Adipocyte (in vitro differentiated cells): ENCODE results near the gene CUL2.
"Not testable (repeated sequence)": the region's sequence is repeated elsewhere in the genome, so short reads cannot be mapped to it uniquely, and the experiment has no call there.

Source experiments
- DNase-seq: peaks from one replicate; pipeline ENCODE4 v3.0.0-alpha.2; 2015; ENCODE audit warnings: low read depth
- H3K27me3 ChIP-seq: replicated peaks from 2 replicates; pipeline ENCODE4 v1.7.0; 2013; ENCODE audit warnings: mild to moderate bottlenecking, low read length, moderate library complexity; ENCODE audit not compliant: control insufficient read depth, insufficient read depth
- H3K36me3 ChIP-seq: 2 replicates; pipeline ENCODE4 v1.7.0; 2013; ENCODE audit warnings: low read length, mild to moderate bottlenecking, moderate library complexity; ENCODE audit not compliant: control insufficient read depth, insufficient read depth, severe bottlenecking
- H3K4me1 ChIP-seq: 2 replicates; pipeline ENCODE4 v1.7.0; 2013; ENCODE audit warnings: mild to moderate bottlenecking, low read length, moderate library complexity; ENCODE audit not compliant: control insufficient read depth, insufficient read depth
- H3K4me3 ChIP-seq: 2 replicates; pipeline ENCODE4 v1.7.0; 2013; ENCODE audit warnings: mild to moderate bottlenecking, low read length, moderate library complexity
- H3K9ac ChIP-seq: 2 replicates; pipeline ENCODE4 v1.7.0; 2013; ENCODE audit warnings: mild to moderate bottlenecking, low read length, moderate library complexity
- H3K9me3 ChIP-seq: 2 replicates; pipeline ENCODE4 v1.7.0; 2013; ENCODE audit warnings: mild to moderate bottlenecking, low read length, moderate library complexity; ENCODE audit not compliant: control insufficient read depth

CUL2 gene

DNA sequence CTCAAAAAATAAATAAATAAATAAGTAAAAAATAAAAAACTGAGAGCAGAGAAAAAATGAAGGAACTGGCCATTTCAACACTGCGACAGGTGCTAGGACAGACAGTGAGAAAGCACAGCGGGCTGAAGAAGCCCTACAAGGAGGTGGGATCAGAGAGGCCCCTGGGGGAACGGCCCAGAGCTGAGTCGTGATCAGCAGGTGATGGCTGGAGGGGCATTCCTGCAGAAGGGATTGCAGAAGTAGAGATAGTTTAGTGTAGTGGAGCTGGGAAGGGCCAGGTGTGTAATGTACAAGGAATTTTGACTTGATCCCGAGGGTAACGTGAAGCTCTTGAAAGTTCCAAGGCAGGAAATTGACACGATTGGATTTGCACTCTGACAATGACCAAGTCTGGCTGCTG, 112.1 kb downstream of the CUL2 start:
- no peak overlapping the region for H3K4me3 ChIP-seq
- no peaks in the 10 kb centered on the region for H3K4me1 ChIP-seq
- no peaks in the 10 kb centered on the region for H3K36me3 ChIP-seq
- H3K9ac ChIP-seq = no peak overlapping the region
- no peak for DNase-seq
- peaks cover 5% of the 10 kb centered on the region for H3K9me3 ChIP-seq
- H3K27me3 ChIP-seq = peaks cover 20% of the 10 kb centered on the region

DNA sequence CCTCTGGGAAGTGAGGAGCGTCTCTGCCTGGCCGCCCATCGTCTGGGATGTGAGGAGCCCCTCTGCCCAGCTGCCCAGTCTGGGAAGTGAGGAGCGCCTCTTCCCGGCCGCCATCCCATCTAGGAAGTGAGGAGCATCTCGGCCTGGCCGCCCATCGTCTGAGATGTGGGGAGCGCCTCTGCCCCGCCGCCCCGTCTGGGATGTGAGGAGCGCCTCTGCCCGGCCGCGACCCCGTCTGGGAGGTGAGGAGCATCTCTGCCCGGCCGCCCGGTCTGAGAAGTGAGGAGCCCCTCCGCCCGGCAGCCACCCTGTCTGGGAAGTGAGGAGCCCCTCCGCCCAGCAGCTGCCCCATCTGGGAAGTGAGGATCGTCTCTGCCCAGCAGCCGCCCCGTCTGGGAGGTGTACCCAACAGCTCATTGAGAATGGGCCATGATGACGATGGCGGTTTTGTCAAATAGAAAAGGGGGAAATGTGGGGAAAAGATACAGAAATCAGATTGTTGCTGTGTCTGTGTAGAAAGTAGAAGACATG, 113.7 kb downstream of the CUL2 start:
- not testable (repeated sequence) for H3K4me1 ChIP-seq, H3K4me3 ChIP-seq, H3K36me3 ChIP-seq, H3K9me3 ChIP-seq, H3K9ac ChIP-seq, DNase-seq
- peaks cover 31% of the 10 kb centered on the region for H3K27me3 ChIP-seq

DNA sequence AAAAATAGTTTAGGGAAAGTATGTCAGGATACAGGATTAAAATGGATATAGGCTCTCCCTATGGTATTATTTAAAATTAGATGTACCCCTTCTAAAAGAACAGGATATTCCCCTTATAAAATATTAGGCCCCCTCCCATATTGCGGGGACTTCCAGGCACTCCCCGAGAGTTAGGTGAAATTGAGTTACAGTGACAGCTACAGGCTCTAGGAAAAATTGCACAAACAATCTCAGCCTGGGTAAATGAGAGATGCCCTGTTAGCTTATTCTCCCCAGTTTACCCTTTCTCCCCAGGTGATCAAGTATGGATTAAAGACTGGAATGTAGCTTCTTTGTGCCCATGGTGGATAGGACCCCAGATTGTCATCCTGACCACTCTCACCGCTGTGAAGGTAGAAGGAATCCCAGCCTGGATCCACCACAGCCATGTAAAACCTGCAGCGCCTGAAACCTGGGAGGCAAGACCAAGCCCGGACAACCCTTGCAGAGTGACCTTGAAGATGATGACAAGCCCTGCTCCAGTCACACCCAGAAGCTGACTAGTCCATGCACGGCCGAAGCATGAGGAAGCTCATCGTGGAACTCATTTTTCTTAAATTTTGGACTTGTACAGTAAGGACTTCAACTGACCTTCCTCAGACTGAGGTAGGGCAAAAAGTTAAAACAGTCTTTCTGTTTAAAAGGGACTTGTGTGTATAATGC, 115.6 kb downstream of the CUL2 start:
- not testable (repeated sequence) for H3K9ac ChIP-seq, H3K4me1 ChIP-seq, DNase-seq, H3K9me3 ChIP-seq, H3K4me3 ChIP-seq, H3K36me3 ChIP-seq
- peaks cover 31% of the 10 kb centered on the region for H3K27me3 ChIP-seq

DNA sequence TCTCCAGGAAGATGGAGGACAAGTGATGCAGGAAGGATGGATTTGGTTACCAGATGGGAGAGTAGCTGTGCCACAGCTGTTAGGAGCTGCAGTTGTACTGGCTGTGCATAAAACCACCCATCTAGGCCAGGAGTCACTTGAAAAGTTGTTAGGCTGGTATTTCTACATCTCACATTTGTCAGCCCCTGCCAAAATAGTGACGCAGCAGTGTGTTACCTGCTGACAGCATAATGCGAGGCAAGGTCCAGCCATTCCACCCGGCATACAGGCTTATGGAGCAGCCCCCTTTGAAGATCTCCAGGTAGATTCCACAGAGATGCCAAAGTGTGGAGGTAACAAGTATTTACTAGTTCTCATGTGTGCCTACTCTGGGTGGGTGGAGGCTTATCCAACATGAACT, 116.4 kb downstream of the CUL2 start:
- not testable (repeated sequence) for H3K4me3 ChIP-seq, H3K4me1 ChIP-seq, H3K9ac ChIP-seq, H3K9me3 ChIP-seq, H3K36me3 ChIP-seq, DNase-seq
- H3K27me3 ChIP-seq = peaks cover 31% of the 10 kb centered on the region

DNA sequence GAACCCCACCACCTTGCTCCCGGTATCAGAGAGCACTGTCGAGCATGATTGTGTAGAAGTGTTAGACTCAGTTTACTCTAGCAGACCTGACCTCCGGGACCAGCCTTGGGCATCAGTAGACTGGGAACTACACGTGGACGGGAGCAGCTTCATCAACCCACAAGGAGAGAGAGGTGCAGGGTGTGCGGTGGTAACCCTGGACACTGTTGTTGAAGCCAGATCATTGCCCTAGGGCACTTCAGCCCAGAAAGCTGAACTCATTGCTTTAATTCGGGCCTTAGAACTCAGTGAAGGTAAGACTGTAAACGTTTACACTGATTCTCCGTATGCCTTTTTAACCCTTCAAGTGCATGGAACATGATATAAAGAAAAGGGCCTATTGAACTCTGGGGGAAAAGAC, 117.0 kb downstream of the CUL2 start:
- H3K9me3 ChIP-seq, H3K36me3 ChIP-seq, DNase-seq, H3K4me1 ChIP-seq, H3K4me3 ChIP-seq, H3K9ac ChIP-seq: not testable (repeated sequence)
- H3K27me3 ChIP-seq = peaks cover 25% of the 10 kb centered on the region

DNA sequence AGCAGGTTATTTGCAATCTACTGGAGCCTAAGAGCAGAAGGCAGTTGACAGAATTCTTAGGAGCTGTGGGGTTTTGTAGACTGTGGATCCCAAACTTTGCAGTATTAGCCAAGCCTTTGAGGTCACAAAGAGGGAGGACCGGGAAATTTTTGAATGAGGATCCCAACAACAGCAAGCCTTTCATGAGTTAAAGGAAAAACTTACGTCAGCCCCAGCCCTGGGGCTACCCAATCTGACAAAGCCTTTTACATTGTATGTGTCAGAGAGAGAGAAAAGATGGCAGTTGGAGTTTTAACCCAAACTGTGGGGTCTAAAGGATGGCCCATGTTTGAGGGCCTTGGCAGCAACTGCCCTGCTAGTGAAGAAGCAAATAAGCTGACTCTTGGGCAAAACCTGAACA, 117.5 kb downstream of the CUL2 start:
- H3K9ac ChIP-seq, DNase-seq, H3K36me3 ChIP-seq, H3K4me1 ChIP-seq, H3K9me3 ChIP-seq, H3K4me3 ChIP-seq: not testable (repeated sequence)
- peaks cover 24% of the 10 kb centered on the region for H3K27me3 ChIP-seq

DNA sequence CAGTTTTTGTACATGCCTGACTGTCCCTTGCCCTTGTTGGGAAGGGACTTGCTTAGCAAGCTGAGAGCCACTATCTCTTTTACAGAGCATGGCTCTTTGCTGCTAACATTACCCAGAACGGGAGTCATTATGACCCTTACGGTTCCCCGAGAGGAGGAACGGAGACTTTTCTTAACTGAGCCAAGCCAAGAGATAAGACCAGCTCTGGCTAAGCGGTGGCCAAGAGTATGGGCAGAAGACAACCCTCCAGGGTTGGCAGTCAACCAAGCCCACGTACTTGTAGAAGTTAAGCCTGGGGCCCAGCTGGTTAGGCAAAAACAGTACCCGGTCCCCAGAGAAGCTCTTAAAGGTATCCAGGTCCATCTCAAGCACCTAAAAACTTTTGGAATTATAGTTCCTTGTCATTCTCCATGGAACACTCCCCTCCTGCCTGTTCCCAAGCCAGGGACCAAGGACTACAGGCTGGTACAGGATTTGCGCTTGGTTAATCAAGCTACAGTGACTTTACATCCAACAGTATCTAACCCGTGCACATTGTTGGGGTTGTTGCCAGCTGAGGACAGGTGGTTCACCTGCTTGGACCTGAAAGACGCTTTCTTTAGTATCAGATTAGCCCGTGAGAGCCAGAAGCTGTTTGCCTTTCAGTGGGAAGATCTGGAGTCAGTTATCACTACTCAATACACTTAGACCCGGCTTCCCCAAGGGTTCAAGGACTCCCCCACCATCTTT, 118.4 kb downstream of the CUL2 start:
- H3K9me3 ChIP-seq, H3K4me3 ChIP-seq, DNase-seq, H3K9ac ChIP-seq, H3K36me3 ChIP-seq: not testable (repeated sequence)
- peaks cover 12% of the 10 kb centered on the region for H3K4me1 ChIP-seq
- H3K27me3 ChIP-seq = peaks cover 24% of the 10 kb centered on the region

DNA sequence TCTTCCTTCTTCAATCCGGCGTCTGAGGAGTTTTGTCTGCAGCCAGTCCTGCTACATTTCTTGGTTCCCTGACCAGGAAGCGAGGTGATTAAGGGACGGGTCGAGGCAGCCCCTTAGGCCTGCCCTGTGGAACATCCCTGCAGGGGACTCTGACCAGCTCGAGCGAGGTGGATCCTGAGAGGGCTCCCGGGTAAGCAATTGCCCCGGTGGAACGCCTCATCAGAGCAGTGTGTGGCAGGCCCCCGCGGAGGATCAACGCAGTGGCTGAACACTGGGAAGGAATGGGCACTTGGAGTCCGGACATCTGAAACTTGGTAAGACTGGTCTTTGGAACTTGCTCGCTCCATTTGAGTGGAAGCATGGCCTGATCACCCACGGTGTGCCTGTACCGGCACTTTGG, 121.0 kb downstream of the CUL2 start:
- no peak for DNase-seq

DNA sequence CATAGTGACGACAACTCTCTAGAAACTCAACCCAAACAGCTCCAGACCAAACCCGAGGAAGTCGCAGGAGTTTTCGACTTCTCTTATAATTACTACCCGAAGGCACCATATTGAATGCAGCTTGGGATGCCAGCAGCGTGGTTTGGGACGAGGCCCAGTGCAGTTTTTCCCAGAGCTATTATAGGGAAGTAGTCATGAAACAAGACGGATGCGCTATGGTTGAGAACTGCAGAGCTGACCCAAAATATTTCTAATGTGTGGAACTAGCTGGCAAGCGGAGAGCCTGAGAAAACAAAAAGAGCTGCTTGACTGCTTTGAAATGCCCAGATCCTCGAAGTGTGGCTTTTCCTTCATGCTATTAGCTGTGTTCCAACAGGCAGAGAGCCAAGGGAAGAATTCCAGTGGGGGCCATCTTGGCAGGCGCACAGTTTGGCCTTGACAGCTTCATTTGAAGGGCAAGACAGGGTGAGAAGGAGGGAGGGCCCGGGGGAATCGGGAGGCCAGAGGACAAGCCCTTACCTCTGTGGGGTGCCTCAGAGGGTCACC, 122.7 kb downstream of the CUL2 start:
- no peak for DNase-seq
- H3K9ac ChIP-seq = no peak overlapping the region
- H3K9me3 ChIP-seq = no peaks in the 10 kb centered on the region
- H3K27me3 ChIP-seq = peaks cover 13% of the 10 kb centered on the region
- H3K4me3 ChIP-seq = no peak overlapping the region
- peaks cover 18% of the 10 kb centered on the region for H3K4me1 ChIP-seq
- H3K36me3 ChIP-seq = no peaks in the 10 kb centered on the region

More for the DNA sequence above, 121.0 kb downstream of the CUL2 start:
- Histone ChIP-seq H3K36me3 (no peaks in the 10 kb centered on the region), H3K4me1 (peaks cover 18% of the 10 kb centered on the region), H3K9me3 (no peaks in the 10 kb centered on the region), H3K27me3 (peaks cover 23% of the 10 kb centered on the region), H3K4me3 (no peak overlapping the region), H3K9ac (no peak overlapping the region)

DNA sequence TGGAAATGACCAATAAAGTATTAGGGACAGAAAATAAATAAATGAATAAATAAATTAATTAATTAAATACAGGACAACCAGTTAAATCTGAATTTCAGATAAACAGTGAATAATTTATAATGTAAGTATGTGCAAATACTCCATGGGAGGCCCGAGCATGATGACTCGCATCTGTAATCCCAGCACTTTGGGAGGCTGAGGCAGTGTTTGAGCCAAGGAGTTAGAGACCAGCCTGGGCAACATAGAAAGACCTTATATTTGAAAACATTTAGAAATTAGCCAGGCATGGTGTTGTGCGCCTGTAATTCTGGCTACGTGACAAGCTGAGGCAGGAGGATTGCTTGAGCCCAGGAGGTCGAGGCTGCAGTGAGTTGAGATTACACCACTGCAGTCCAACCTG, 123.7 kb downstream of the CUL2 start:
- H3K9me3 ChIP-seq = no peaks in the 10 kb centered on the region
- H3K36me3 ChIP-seq = no peaks in the 10 kb centered on the region
- no peak overlapping the region for H3K9ac ChIP-seq
- H3K27me3 ChIP-seq = peaks cover 9% of the 10 kb centered on the region
- H3K4me1 ChIP-seq = peaks cover 17% of the 10 kb centered on the region
- peak; percentile 29 for DNase-seq
- no peak overlapping the region for H3K4me3 ChIP-seq

DNA sequence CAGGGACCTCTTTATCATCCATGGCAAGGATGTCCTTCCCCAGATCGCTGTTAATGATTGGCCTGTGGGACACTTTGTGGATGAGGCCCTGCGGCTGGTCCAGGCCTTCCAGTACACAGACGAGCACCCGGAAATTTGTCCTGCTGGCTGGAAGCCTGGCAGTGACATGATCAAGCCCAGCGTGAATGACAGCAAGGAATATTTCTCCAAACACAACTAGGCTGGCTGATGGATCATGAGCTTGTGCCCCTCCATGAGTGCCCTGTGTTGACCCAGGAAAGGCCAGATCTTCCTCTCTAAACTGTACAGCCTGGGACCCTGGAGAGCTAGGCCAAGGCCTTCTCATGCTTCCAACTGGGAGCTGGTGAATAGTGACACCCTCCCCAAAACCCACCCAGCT, 124.1 kb downstream of the CUL2 start:
- Histone ChIP-seq H3K9me3 (no peaks in the 10 kb centered on the region), H3K9ac (no peak overlapping the region), H3K27me3 (peaks cover 9% of the 10 kb centered on the region), H3K4me3 (no peak overlapping the region), H3K4me1 (peaks cover 13% of the 10 kb centered on the region), H3K36me3 (no peaks in the 10 kb centered on the region)
- no peak for DNase-seq
